GM23248 (cell line): ENCODE data around the gene GAREM1. TPM values are rescaled to one million over a fixed set of nuclear protein-coding genes. Genes with fewer than 3 reads are reported as not detected.

Experiments
- DNase-seq: peaks from one replicate; pipeline ENCODE4 v3.0.0-alpha.2; 2015
- H2AFZ ChIP-seq: fragments of 200-600 bp; sonication (generic); 2 replicates; pipeline ENCODE4 v1.6.1; 2016; ENCODE audit warnings: antibody characterized with exemption
- H3F3A ChIP-seq: fragments of 200-600 bp; sonication (generic); 2 replicates; pipeline ENCODE4 v1.6.1; 2016; ENCODE audit warnings: mild to moderate bottlenecking, antibody characterized with exemption, mixed run types; ENCODE audit not compliant: insufficient read depth
- H3K27ac ChIP-seq: fragments of 200-600 bp; sonication (generic); 2 replicates; pipeline ENCODE4 v1.5.1; 2016; ENCODE audit warnings: mild to moderate bottlenecking
- H3K27me3 ChIP-seq: fragments of 200-600 bp; sonication (generic); replicated peaks from 2 replicates; pipeline ENCODE4 v1.6.1; 2016; ENCODE audit warnings: mild to moderate bottlenecking; ENCODE audit not compliant: insufficient read depth
- H3K36me3 ChIP-seq: fragments of 200-600 bp; sonication (generic); 2 replicates; pipeline ENCODE4 v1.6.1; 2016; ENCODE audit warnings: low read depth, mild to moderate bottlenecking
- H3K4me1 ChIP-seq: fragments of 200-600 bp; sonication (generic); 2 replicates; pipeline ENCODE4 v1.6.1; 2016; ENCODE audit warnings: mild to moderate bottlenecking; ENCODE audit not compliant: insufficient read depth
- H3K4me2 ChIP-seq: fragments of 200-600 bp; sonication (generic); one replicate; pipeline ENCODE4 v1.6.1; 2016; ENCODE audit warnings: mild to moderate bottlenecking; ENCODE audit not compliant: unreplicated experiment
- H3K4me3 ChIP-seq: fragments of 200-600 bp; sonication (generic); 2 replicates; pipeline ENCODE4 v1.5.1; 2016; ENCODE audit warnings: mild to moderate bottlenecking
- H3K79me2 ChIP-seq: fragments of 200-600 bp; sonication (generic); 2 replicates; pipeline ENCODE4 v1.6.1; 2016; ENCODE audit warnings: mild to moderate bottlenecking; ENCODE audit not compliant: insufficient read depth
- H3K9ac ChIP-seq: fragments of 200-600 bp; sonication (generic); 2 replicates; pipeline ENCODE4 v1.6.1; 2016; ENCODE audit warnings: mild to moderate bottlenecking
- H3K9me2 ChIP-seq: fragments of 200-600 bp; sonication (generic); 2 replicates; pipeline ENCODE4 v1.6.1; 2016; ENCODE audit warnings: mixed run types, mild to moderate bottlenecking, moderate library complexity; ENCODE audit not compliant: insufficient read depth
- H3K9me3 ChIP-seq: fragments of 200-600 bp; sonication (generic); one replicate; pipeline ENCODE4 v1.6.1; 2017; ENCODE audit warnings: low read depth
- H4K20me1 ChIP-seq: fragments of 200-600 bp; sonication (generic); 2 replicates; pipeline ENCODE4 v1.6.0; 2016; ENCODE audit not compliant: insufficient read depth
- EZH2 ChIP-seq: fragments of 200-600 bp; sonication (generic); IDR thresholded peaks from 2 replicates; pipeline ENCODE4 v1.6.1; 2018; ENCODE audit warnings: antibody characterized with exemption, mild to moderate bottlenecking; ENCODE audit not compliant: insufficient read depth, poor library complexity, severe bottlenecking
- EZH2phosphoT487 ChIP-seq: fragments of 200-600 bp; sonication (generic); IDR thresholded peaks from 2 replicates; pipeline ENCODE4 v1.6.1; 2018; ENCODE audit warnings: antibody characterized with exemption, moderate library complexity, mild to moderate bottlenecking, low read depth; ENCODE audit not compliant: insufficient read depth
- WGBS, 2 experiments: methylation state at CpG; one replicate each; pipeline ENCODE4 v1.1.6; 2015 to 2017; ENCODE audit warnings: low lambda C conversion rate in 2 of 2, low coverage in 1 of 2; ENCODE audit errors: missing lambda C conversion rate in 2 of 2; 5-methylcytosine and 5-hydroxymethylcytosine counted together
- in situ Hi-C: fragments of 300-500 bp; cut with MboI; formaldehyde crosslinking; loops from 2 replicates; pipeline ENCODE4 v1.15.0; 2020
- polyA plus RNA-seq: library from polyadenylated mRNA; unstranded; fragments of >200 nt; fragmentation: Nextera tagmentation; extraction: Ambion mirVana; gene quantifications from 2 replicates; pipeline ENCODE4 v1.2.1, GENCODE V29; 2016
- total RNA-seq: library from RNA; depleted of rRNA; stranded (reverse); fragments of >200 nt; shearing (Covaris generic); gene quantifications from 2 replicates; pipeline ENCODE4 v1.2.3, GENCODE V29; 2014

The GAREM1 gene
- total and polyA plus RNA-seq, 2 experiments from 2014 or later: 0.30 to 1.2 TPM

DNA sequence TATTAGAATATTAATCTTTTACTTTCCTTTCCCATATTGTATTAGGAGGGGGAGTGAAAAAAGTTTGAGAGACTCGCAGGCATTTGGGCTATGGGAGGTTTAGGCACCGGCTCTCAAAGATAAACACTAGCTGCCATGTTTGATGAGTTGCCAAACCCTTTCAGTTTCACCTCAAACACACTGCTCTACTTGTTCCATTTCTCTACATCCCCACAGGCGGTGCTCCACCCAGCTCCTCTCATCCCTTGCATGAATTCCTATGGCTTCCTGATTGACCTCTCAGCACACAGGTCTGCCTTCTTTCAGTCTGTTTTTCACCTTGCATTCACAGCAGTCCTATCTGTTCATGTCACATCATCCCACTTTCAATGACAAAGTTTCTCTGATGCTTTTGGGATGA is 215.1 kb downstream of the GAREM1 start:
- Histone ChIP-seq H3F3A (no peaks in the 10 kb centered on the region), H3K4me2 (no peak overlapping the region), H3K79me2 (no peaks in the 10 kb centered on the region), H3K36me3 (no peaks in the 10 kb centered on the region), H3K9ac (no peak overlapping the region), H2AFZ (no peak overlapping the region), H4K20me1 (no peaks in the 10 kb centered on the region), H3K4me3 (no peak overlapping the region), H3K9me2 (no peaks in the 10 kb centered on the region), H3K27ac (no peak overlapping the region), H3K9me3 (no peaks in the 10 kb centered on the region), H3K4me1 (no peaks in the 10 kb centered on the region), H3K27me3 (no peaks in the 10 kb centered on the region)
- no peak for DNase-seq
- WGBS, 2 experiments: 49 to 59% methylated on average over 3 of the region's 3 CpGs
- in situ Hi-C loops: no loop called here
- no peak for TF ChIP-seq EZH2
- TF ChIP-seq EZH2phosphoT487: no peak

DNA sequence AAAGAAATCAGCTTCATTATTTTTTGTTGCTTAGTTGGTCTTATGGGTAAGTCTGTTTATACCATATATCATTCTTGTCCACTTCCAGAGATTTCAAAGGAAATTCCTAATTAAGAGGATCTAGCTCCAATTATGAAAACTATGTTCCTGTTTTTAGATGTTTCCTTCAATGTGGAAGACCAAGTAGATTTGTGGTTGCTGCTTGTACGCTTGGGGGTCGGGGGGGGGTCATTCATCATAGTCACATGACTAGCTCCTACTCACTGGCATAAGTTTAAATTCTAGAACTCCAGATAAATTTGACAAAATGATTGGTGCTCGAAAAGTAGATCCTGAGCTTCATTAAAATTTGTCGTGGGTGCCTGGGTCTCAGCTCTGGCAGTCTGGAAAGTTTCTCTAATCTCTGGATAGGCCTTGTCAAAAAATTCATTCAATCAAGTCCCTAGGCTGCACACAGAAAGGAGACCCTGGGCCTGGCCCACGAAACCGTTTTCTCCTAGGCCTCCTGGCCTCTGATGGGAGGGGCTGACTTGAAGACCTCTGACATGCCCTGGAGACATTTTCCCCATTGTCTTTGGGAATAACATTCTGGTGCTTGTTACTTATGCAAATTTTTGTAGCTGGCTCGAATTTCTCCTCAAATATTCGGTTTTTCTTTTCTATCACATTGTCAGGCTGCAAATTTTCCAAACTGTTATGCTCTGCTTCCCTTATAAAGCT is 218.4 kb downstream of the GAREM1 start:
- no peaks in the 10 kb centered on the region for H3K4me1 ChIP-seq
- no peak for DNase-seq
- H3K9me2 ChIP-seq: no peaks in the 10 kb centered on the region
- TF ChIP-seq EZH2phosphoT487 (no peak), EZH2 (no peak)
- H3K36me3 ChIP-seq: no peaks in the 10 kb centered on the region
- no peaks in the 10 kb centered on the region for H4K20me1 ChIP-seq
- in situ Hi-C loops: no loop called here
- H3K27me3 ChIP-seq: peaks cover 9% of the 10 kb centered on the region; the same call in 1 of the 2 replicates
- H3K4me2 ChIP-seq: no peak overlapping the region
- no peak overlapping the region for H3K4me3 ChIP-seq
- no peak overlapping the region for H3K27ac ChIP-seq
- H2AFZ ChIP-seq: no peak overlapping the region
- no peaks in the 10 kb centered on the region for H3K79me2 ChIP-seq
- H3K9ac ChIP-seq: no peak overlapping the region
- H3K9me3 ChIP-seq: no peaks in the 10 kb centered on the region
- no peaks in the 10 kb centered on the region for H3F3A ChIP-seq
- WGBS, 2 experiments: 33 to 35% methylated on average over 8 of the region's 8 CpGs

DNA sequence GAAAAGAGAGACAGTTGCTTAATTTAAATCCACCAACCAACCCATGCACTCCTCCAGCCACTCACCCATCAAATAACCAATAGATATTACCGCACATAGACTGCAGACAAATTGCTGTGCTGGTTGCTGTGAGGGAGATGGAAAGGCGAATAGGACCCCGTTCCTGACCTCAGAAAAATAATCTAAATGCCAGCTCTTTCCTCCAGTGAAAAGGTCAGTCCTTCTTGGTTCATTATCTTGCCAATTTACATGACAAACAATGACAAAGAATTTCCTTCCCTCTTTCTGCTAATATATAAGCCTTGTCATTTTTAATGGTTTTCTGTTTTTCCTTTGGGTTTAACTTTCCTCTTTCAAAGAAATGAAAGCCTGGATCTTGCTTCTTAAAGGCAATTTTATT is 219.2 kb downstream of the GAREM1 start:
- in situ Hi-C loops: no loop called here
- no peaks in the 10 kb centered on the region for H4K20me1 ChIP-seq
- DNase-seq: no peak

DNA sequence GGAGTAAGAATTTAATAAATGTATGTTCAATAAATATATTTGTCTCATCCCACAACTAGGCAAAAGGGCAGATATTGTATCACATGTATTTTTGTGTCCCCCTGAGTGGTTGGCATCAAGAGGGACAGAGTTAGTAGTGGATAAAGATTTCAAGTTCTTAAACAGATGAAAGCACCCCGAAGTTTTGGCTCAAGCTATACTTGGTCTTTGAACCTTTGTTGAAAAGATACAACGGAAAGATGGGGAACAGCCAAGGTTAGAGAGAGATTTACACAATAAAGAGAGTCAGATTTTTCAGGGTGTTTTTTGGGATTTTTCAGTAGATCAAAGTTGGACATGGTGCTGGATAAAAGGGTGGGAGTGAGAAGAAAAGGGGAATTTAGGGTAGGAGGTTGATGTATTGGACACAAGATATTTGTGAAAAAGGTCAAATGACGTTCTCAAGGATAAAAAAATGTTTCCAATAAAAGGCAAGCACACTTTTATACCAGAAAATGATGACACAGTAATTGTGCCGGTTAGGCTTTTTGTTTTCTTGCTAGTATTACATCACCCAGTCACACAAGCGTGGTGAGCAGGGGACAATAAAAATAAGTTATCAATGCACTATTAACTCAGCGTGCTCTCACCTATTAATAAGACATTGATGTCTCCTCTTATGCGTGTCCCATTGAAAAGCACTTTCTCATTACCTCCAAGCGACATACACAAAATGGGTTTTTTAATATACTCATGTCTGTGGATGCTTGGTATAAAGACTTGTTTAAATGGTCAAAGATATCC is 221.3 kb downstream of the GAREM1 start:
- H3K79me2 ChIP-seq: no peaks in the 10 kb centered on the region
- H3K4me2 ChIP-seq: no peak overlapping the region
- WGBS, 2 experiments: 45 to 46% methylated on average over 8 of the region's 8 CpGs
- H3K9me2 ChIP-seq: no peaks in the 10 kb centered on the region
- no peaks in the 10 kb centered on the region for H3K36me3 ChIP-seq
- H3K27ac ChIP-seq: no peak overlapping the region
- no peaks in the 10 kb centered on the region for H4K20me1 ChIP-seq
- H3K27me3 ChIP-seq: peaks cover 9% of the 10 kb centered on the region; the same call in 1 of the 2 replicates
- no peak overlapping the region for H2AFZ ChIP-seq
- H3K9me3 ChIP-seq: no peaks in the 10 kb centered on the region
- H3K4me1 ChIP-seq: no peaks in the 10 kb centered on the region
- H3F3A ChIP-seq: no peaks in the 10 kb centered on the region
- DNase-seq: no peak
- no peak overlapping the region for H3K9ac ChIP-seq
- no peak overlapping the region for H3K4me3 ChIP-seq
- TF ChIP-seq EZH2: no peak
- TF ChIP-seq EZH2phosphoT487: no peak
- in situ Hi-C loops: no loop called here

More for the DNA sequence above, 219.2 kb downstream of the GAREM1 start:
- Histone ChIP-seq H3K79me2 (no peaks in the 10 kb centered on the region), H3K27me3 (peaks cover 9% of the 10 kb centered on the region; the same call in 1 of the 2 replicates), H2AFZ (no peak overlapping the region), H3K9me3 (no peaks in the 10 kb centered on the region), H3K4me1 (no peaks in the 10 kb centered on the region), H3K4me3 (no peak overlapping the region), H3K9ac (no peak overlapping the region), H3F3A (no peaks in the 10 kb centered on the region), H3K4me2 (no peak overlapping the region), H3K27ac (no peak overlapping the region), H3K9me2 (no peaks in the 10 kb centered on the region), H3K36me3 (no peaks in the 10 kb centered on the region)
- 41 to 61% methylated on average over 3 of the region's 3 CpGs for WGBS, 2 experiments
- TF ChIP-seq EZH2: no peak
- no peak for TF ChIP-seq EZH2phosphoT487
